NK-92 (cell line): ENCODE data around the gene TSR1.
"Not testable (repeated sequence)": the region's sequence is repeated elsewhere in the genome, so short reads cannot be mapped to it uniquely, and the experiment has no call there.

ENCODE experiments used
- DNase-seq: peaks from one replicate; lab custom pipeline; 2025; ENCODE audit not compliant: unreplicated experiment; lab: John Stamatoyannopoulos, UW

The TSR1 gene

GRCh38 chr17:2338315-2338657 lies 2.0 kb upstream of the TSR1 start:
- DNase-seq, result no peak

GRCh38 chr17:2337544-2338314 lies 1.5 kb upstream of the TSR1 start:
- DNase-seq, result no peak

GRCh38 chr17:2336852-2337543 lies 741 bp upstream of the TSR1 start, which contains the start of gene SGSM2:
SGSM2 (plus strand) TSS chr17:2337501; CDS start chr17:2337689, 188 bp downstream.
- no peak for DNase-seq

- no peak for DNase-seq
Observed at GRCh38 chr17:2335726-2336214, 487 bp downstream of the TSR1 start.

GRCh38 chr17:2331303-2331702 lies 5.0 kb downstream of the TSR1 start:
- DNase-seq, result no peak

GRCh38 chr17:2323629-2324314 lies 12.5 kb downstream of the TSR1 start:
- no peak for DNase-seq

- DNase-seq, result no peak
Observed at GRCh38 chr17:2321399-2321798, 14.9 kb downstream of the TSR1 start.

- no peak for DNase-seq
Observed at GRCh38 chr17:2319051-2319450, 17.2 kb downstream of the TSR1 start.

DNA sequence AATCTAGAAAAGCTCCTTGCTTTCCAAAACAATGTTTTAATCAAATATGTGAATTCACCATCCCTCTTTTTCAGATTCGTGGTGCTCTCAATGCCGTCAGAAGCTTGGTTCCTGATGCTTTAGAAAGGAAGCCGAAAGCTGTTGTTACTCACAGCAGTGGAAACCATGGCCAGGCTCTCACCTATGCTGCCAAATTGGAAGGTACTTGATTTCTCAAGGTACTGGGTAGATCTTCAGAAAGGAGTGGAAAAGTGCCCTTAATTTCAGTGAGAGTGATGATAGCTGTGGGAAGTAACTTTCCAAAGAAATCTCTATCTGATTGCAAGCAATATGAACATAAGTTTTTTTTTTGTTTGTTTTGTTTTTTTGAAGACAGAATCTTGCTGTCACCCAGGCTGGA lies 18.5 kb downstream of the TSR1 start:
- no peak for DNase-seq

GRCh38 chr17:2316916-2317205 lies 19.4 kb downstream of the TSR1 start:
- DNase-seq, result not testable (repeated sequence)

GRCh38 chr17:2312736-2313135 lies 23.5 kb downstream of the TSR1 start:
- DNase-seq, result no peak

DNA sequence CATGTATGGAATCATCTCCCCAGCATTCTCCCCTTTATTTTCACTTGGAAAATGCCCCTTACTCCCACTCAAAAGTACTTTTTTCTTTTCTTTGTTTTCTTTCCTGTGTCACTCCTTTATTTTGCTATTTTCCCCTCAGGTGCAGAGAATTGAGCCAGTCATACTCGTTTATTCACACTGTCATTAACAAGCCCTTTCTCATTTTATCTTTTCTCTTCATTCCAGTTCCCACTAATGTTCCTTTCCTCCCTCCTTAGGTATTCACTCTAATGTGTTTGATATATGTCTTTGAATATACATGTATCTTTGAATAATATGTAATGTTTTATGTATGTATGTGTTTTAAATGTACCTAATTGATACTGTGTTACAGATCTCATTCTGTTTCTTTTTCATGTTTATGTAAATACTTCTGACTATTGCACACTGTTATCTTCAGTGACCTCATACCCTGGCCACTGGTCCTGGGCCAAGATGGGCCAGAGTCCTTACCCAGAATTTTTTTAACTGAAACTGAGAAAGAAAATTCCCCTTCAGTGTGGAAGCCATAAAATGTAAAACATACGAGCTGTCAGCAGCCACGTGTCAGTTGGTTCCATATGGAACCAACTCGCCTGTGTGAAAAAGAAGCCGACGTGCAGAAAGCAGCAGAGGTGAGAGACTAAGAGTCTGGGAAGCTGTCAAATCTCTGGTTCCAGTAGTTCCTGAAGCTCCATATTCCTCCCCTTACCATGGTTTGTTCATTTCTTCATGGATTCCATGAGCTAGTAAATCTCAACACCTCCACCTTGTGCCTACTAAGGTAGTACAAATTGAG lies 26.7 kb downstream of the TSR1 start:
- no peak for DNase-seq

DNA sequence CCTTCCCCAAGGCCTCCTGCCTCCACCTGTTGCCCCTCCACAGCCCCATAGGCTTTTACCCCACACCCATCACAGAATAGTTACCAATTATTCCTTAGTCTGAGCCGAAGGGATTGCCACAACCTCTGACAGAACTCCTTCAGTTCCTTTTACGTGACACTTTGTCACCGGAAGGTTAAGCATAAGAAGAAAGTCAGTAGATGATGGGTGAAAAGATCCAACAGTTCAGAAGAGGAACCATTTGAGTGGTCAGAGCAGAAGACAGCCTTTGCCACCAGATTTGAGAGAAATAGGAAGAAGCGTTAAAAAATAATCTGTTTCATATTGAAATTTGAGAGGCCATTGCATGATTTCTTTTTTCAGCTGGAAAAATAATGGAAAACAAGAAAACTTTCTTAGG lies 31.3 kb downstream of the TSR1 start:
- DNase-seq, result no peak

DNA sequence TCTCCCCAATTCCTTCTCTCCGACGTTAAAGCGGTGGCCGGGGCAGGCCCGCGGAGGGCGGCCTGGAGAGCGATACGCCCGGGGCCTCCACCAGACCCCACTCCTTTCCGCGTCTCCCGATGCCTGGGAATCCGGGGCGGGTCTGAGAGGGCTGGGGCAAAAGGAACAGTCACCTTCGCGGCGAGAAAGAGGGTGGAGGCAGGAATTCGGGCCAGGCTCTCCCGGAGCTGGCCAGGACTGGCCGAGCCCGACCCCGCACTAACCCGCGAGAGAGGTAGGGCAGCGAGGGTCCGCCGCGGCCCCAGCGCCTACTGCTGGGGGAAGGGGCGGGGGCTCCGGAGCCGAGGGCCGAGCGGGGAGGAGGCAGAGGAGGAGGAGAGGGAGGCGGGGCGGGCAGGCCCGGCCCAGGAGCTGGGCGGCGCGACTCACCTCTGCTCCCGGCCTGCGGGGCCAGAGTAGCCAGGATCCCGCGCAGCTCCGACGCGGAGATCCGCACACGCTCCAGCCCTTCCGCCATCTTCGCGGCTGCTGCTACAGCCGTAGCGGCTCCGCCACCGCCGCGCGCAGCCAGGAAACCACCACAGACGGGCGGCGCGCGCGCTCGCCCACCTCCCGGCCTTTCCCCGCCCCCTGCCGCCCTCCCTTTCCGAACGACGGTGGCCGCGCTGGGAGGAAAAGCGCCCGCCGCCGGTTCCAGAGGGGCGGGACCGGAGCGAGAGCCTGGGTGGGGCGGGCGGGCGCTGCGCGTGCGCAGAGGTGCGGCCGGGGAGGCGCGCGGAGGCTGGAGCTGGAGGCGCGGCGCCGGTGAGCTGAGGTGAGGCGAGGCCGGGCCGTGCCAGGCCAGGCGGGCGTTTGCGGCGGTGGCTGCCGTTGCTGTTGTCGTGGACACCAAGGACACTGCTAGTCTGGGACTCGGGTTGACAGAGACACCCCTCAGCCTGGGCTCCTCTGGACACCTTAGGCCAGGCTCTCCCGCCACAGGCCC lies 32.8 kb downstream of the TSR1 start, which contains the start of the genes SMG6 and SRR:
Gene SMG6 (minus strand): TSS at position 582 of the 985 bp plus-strand sequence. CDS start 65 bp downstream, at position 517.
Gene SRR (plus strand): TSS at position 747 of the 985 bp plus-strand sequence. CDS start 11,611 bp downstream, outside the sequence.
- peak; percentile 72 for DNase-seq

DNA sequence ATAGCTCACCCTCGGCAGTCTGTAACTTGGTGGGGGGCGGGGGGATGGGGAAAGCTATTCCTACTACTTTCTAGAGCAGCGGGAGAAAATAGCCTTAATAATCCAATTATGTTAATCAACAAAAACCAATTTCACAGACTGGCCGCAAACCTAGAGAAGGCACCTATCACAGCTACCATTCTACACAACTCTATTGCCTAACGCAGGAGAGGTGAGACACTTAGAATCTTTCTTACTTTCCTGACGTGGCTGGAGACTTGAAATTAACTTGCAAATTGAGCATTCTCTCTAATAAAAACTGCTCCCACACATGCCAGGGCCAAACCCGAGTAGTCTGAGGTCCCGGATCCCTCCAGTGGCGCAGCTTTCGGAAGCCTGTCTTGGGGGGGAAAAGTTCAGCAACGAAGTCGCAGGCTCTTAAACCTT lies 33.5 kb downstream of the TSR1 start:
- no peak for DNase-seq

DNA sequence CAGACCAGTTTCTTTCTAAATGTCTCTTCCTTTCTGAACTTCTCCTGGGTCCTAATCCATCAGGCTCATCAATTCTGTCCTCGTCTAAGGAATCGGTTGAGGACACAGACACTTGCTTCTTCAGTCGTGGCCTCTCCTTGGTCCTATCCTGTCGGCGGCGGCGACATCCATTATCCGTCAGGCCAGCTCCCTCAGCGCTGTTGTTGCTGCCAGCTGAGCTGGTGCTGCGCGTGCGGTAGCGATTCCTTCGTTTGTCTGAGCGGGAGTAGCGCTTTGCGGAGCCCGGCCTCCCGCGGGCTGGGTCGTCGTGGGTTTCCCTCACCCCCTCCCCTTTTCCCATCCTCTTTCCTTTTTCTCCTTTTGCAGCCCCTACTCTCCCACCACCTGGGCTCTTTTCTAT lies 36.5 kb downstream of the TSR1 start:
- DNase-seq, result no peak

DNA sequence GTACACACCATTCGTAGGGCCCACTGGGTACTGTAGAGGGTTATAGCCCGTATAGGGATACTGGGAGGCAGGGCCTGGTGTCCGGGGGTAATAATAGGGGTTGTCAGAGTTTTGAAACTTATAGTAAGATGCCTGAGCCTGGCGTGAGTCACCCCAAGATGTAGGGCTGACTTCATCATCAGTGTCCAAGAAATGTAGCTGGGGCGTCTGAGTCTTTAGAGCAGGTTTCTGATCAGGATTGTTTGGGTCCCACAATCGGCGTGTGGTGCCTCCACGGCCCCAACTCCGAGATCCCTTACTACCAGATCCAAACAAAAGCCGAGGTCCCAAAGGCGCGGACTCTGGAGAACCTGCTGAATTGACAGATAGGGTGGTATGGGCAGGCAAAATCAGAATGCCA lies 37.1 kb downstream of the TSR1 start:
- no peak for DNase-seq

GRCh38 chr17:2297023-2297422 lies 39.2 kb downstream of the TSR1 start:
- DNase-seq, result no peak

DNA sequence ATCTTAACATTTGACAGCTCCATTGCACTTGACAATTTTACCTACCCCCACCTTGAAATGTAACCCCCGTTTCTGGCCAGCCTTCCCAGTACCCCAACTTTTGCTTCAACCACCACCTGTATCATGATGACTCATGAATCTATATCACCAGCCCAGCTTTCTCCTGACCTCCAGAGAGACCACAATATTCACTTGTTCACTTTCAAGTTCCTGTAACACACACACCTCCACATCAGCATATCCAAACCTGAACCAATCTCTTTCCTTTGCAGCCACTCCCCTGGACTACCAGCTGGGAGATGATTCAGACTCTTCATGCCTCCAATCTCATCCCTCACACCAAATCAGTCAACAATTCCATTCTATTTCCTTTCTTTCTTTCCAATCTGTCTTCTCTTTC lies 40.7 kb downstream of the TSR1 start:
- DNase-seq, result no peak

- DNase-seq, result no peak
Observed at GRCh38 chr17:2292100-2292499, 44.2 kb downstream of the TSR1 start.
